GM21423 (cell line): ENCODE data around the gene GNA15.
"Not testable (repeated sequence)": the region's sequence is repeated elsewhere in the genome, so short reads cannot be mapped to it uniquely, and the experiment has no call there.

ENCODE experiments used
- ATAC-seq: cut with Tn5 transposase; IDR thresholded peaks from one replicate; pipeline ENCODE4 v1.9.1; 2021; ENCODE audit warnings: mild to moderate bottlenecking, moderate library complexity; ENCODE audit not compliant: unreplicated experiment

GNA15 gene

GRCh38 chr19:3188627-3189596, 53.1 kb downstream of the GNA15 start:
- ATAC-seq = no peak

- ATAC-seq = no peak
These were observed 54.1 kb downstream of the GNA15 start for GRCh38 chr19:3189702-3190469.

GRCh38 chr19:3190470-3190770, 54.6 kb downstream of the GNA15 start:
- no peak for ATAC-seq

- ATAC-seq = no peak
These were observed 55.3 kb downstream of the GNA15 start for GRCh38 chr19:3190921-3191805.

GRCh38 chr19:3191806-3192104, 55.9 kb downstream of the GNA15 start:
- ATAC-seq = not testable (repeated sequence)

- no peak for ATAC-seq
These were observed 56.4 kb downstream of the GNA15 start for GRCh38 chr19:3192228-3192635.

- no peak for ATAC-seq
These were observed 56.9 kb downstream of the GNA15 start for GRCh38 chr19:3192684-3193083.

GRCh38 chr19:3193256-3194105, 57.6 kb downstream of the GNA15 start:
- no peak for ATAC-seq

- no peak for ATAC-seq
These were observed 58.6 kb downstream of the GNA15 start for GRCh38 chr19:3194106-3195087.

GRCh38 chr19:3196064-3196932, 60.5 kb downstream of the GNA15 start:
- ATAC-seq = no peak

- ATAC-seq = no peak
These were observed 61.0 kb downstream of the GNA15 start for GRCh38 chr19:3196933-3197205.

GRCh38 chr19:3198901-3199700, 63.3 kb downstream of the GNA15 start:
- no peak for ATAC-seq

- no peak for ATAC-seq
These were observed 65.4 kb downstream of the GNA15 start for GRCh38 chr19:3201072-3201700.

- no peak for ATAC-seq
These were observed 66.1 kb downstream of the GNA15 start for GRCh38 chr19:3201911-3202310.

GRCh38 chr19:3202346-3202745, 66.5 kb downstream of the GNA15 start:
- no peak for ATAC-seq

- ATAC-seq = not testable (repeated sequence)
These were observed 67.1 kb downstream of the GNA15 start for GRCh38 chr19:3202895-3203294.
